C4-2B (cell line): ENCODE results near the gene RASA2.

Source experiments
- CTCF ChIP-seq: fragments of 450-650 bp; conservative IDR thresholded peaks from 2 replicates; pipeline ENCODE4 v1.5.1; 2017; ENCODE audit warnings: mild to moderate bottlenecking
- ZFX ChIP-seq: fragments of 450-650 bp; IDR thresholded peaks from 2 replicates; pipeline ENCODE4 v1.6.1; 2017

- TF ChIP-seq CTCF (no peak), ZFX (no peak)
Observed at GRCh38 chr3:141528800-141529199, 42.0 kb downstream of the RASA2 start.
